Measurements from ENCODE around the gene DDIT4. TPM values are rescaled to one million over a fixed set of nuclear protein-coding genes. Genes with fewer than 3 reads are reported as not detected.

Gene DDIT4
- total and polyA plus RNA-seq, 12 donors, result 100 to 711 (median 255) TPM

DNA sequence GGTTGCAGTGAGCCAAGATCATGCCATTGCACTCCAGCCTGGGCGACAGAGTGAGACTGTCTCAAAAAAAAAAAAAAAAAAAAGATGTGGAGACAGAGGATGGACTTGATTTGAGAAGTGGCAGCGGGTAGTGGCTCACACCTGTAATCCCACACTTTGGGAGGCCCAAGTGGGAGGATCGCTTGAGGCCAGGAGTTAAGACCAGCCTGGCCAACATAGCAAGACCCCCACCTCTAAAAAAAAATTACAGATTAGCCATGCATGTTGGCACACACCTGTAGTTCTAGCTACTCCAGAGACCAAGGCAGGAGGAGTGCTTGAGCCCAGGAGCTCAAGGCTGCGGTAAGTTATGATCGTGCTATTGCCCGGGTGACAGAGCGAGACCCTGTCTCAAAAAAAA is 33.4 kb upstream of the DDIT4 start:
- Histone ChIP-seq H3K4me1 (replicated peaks in 1 of 2) (peaks cover 26 to 42% of the 10 kb centered on the region in 2 donors), H3K9me3 (replicated peaks in 1 of 3) (no peaks in the 10 kb centered on the region), H3K4me3 (no peak overlapping the region), H3K36me3 (replicated peaks in 1 of 2) (peaks cover 0 to 4% of the 10 kb centered on the region in 2 donors), H3K27me3 (no peaks in the 10 kb centered on the region), H3K27ac (no peak overlapping the region)
- TF ChIP-seq CTCF (IDR thresholded peaks at IDR 0.05), result no peak
- TF ChIP-seq POLR2A (IDR thresholded peaks at IDR 0.05), result no peak
- WGBS, 4 donors, result 90 to 98% (median 94%) methylated on average over 6 to 7 of the region's 7 CpGs
- peak in 1 of 7 donors; percentile 16 for DNase-seq
- intact Hi-C loops (cut with DNase I), result no loop called here

DNA sequence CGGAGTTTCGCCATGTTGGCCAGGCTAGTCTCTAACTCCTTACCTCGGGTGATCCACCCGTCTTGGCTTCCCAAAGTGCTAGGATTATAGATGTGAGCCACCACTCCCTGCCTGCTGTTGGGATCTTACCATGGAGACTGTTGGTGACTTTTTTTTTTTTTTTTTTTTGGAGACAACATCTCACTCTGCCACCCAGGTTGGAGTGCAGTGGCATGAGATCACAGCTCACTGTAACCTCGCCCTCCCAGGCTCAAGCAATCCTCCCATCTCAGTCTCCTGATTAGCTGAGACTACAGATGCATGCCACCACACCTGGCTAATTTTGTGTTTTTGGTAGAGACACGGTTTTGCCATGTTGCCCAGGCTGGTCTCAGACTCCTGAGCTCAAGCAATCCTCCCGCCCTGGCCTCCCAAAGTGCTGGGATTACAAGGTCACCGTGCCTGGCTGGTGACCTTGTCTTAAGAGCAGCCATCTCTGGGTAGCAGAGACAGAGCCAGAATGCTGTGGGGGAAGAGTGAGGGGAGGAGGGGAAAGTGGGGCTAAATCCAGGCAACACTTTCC is 32.0 kb upstream of the DDIT4 start:
- Histone ChIP-seq H3K4me3 (no peak overlapping the region), H3K4me1 (replicated peaks in 1 of 2) (peaks cover 26 to 54% of the 10 kb centered on the region in 2 donors), H3K36me3 (replicated peaks in 1 of 2) (no peaks in the 10 kb centered on the region), H3K27ac (peak overlapping the region in 4 of 5 donors; percentile 5 to 93 (median 56)), H3K27me3 (no peaks in the 10 kb centered on the region), H3K9me3 (replicated peaks in 1 of 3) (no peaks in the 10 kb centered on the region)
- DNase-seq, result peak in 1 of 7 donors; percentile 17
- TF ChIP-seq CTCF (IDR thresholded peaks at IDR 0.05), result no peak
- no peak for TF ChIP-seq POLR2A (IDR thresholded peaks at IDR 0.05)
- intact Hi-C loops (cut with DNase I), result no loop called here
- 74 to 88% (median 78%) methylated on average over 8 of the region's 8 CpGs for WGBS, 4 donors

DNA sequence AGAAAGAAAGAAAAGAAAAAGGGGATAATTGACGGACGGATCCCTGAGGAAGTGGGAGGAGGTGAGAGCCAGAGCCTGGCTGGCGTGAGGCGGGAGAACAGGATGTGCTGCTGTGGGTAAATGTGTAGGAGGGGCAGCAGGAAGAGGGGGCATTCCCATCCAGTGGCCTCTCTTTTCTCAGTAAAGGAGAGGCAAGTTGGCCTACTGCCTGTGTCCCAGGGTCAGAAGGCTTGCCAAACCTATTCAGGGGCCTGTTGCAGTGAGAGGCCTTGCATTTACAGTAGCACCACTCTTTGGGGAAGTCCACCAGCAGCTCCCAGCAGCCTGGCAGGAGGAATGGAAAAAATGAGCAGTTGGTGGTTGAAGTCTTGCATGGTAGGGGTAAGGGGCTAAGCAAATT is 31.0 kb upstream of the DDIT4 start:
- TF ChIP-seq CTCF (IDR thresholded peaks at IDR 0.05) (no peak), POLR2A (IDR thresholded peaks at IDR 0.05) (no peak)
- WGBS, 4 donors, result 14 to 52% (median 19%) methylated on average over 4 of the region's 4 CpGs
- Histone ChIP-seq H3K4me3 (no peak overlapping the region), H3K27ac (peak overlapping the region in 4 of 5 donors; percentile 25 to 93 (median 68)), H3K27me3 (no peaks in the 10 kb centered on the region), H3K36me3 (replicated peaks in 1 of 2) (no peaks in the 10 kb centered on the region), H3K4me1 (replicated peaks in 1 of 2) (peaks cover 32 to 63% of the 10 kb centered on the region in 2 donors), H3K9me3 (replicated peaks in 1 of 3) (no peaks in the 10 kb centered on the region)
- intact Hi-C loops (cut with DNase I), result no loop called here
- DNase-seq, result peak; percentile 68 to 91 (median 83)

DNA sequence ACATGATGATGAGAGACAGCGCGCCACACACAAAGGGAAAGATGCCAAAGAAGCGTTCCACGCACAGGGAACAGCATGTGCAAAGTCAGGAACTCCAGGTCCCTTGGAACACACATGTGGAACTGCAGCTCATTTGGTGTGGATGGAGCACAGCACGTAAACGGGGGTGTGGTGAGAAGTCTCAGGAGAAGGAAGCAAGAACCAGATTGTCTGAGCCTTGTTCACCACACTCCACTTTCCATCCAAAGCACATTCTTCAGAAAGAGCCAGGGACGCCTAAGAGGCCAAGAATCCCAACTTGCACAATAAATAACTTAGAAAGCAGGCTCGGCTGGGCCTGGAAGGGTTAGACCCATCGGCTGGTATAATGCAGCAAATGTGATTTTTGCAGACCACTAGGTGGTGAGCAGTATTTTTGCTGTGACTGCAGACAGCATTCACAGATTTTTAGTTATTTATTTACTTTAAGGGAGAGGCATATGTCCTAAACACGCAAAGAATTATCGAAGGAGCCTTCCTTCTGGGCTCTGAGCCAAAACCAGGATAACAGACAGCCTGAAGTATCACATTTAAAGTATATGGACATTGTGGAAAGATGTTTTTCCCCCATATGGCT is 29.8 kb upstream of the DDIT4 start:
- WGBS, 4 donors, result 55 to 62% (median 58%) methylated on average over 11 of the region's 11 CpGs
- DNase-seq, result peak in 1 of 7 donors; percentile 30
- H3K27ac ChIP-seq, result peak overlapping the region; percentile 44 to 93 (median 55)
- H3K36me3 ChIP-seq (replicated peaks in 1 of 2), result no peaks in the 10 kb centered on the region
- H3K4me1 ChIP-seq (replicated peaks in 1 of 2), result peaks cover 45 to 75% of the 10 kb centered on the region in 2 donors
- H3K4me3 ChIP-seq, result no peak overlapping the region
- no peaks in the 10 kb centered on the region for H3K9me3 ChIP-seq (replicated peaks in 1 of 3)
- no peaks in the 10 kb centered on the region for H3K27me3 ChIP-seq
- TF ChIP-seq CTCF (IDR thresholded peaks at IDR 0.05) (peak in 3 of 6 experiments; percentile 26 to 32 (median 28)), POLR2A (IDR thresholded peaks at IDR 0.05) (no peak)
- intact Hi-C loops (cut with DNase I), result no loop called here

All from adrenal gland (tissue), 12 donors.